K562 (cell line): ENCODE results near the gene RRAD. TPM values are rescaled to one million over a fixed set of nuclear protein-coding genes. Genes with fewer than 3 reads are reported as not detected.
A peak's percentile ranks its signal among the peaks of the same experiment; 100 is the strongest.

Source experiments
- ATAC-seq: fragments of 200-7000 bp; cut with Tn5 transposase; 3 replicates; pipeline ENCODE4 v1.9.1; 2020; ENCODE audit warnings: moderate library complexity
- BruUV-seq: library from RNA; stranded (reverse); fragments of 400-500 nt; replicated peaks from 2 replicates; lab custom pipeline; 2021; lab: Mats Ljungman, UMichigan
- CTCF ChIA-PET: fragments of 300-600 bp; formaldehyde crosslinking; extraction: SDS; loops from one replicate; lab custom pipeline; 2021; ENCODE audit warnings: low intra/inter-chr PET ratio; lab: Yijun Ruan, JAX
- POLR2A ChIA-PET: fragments of 300-600, 350-650 bp; sonication (Branson Sonifier 250); formaldehyde crosslinking; extraction: SDS; loops from one replicate; lab custom pipeline; 2021; ENCODE audit warnings: antibody characterized with exemption, inconsistent platforms; lab: Yijun Ruan, JAX
- DNase-seq, 4 experiments: peaks; one replicate each; pipeline versions ENCODE4 v3.0.0 to v3.0.0-alpha.2; 2011 to 2018; ENCODE audit warnings: low spot score in 3 of 4, mixed read lengths in 3 of 4; ENCODE audit errors: extremely low read depth in 1 of 4
- FAIRE-seq: peaks from 2 replicates; lab custom pipeline; 2011; peaks lifted over from hg19 to GRCh38; lab: Jason Lieb, UNC
- H2AFZ ChIP-seq: 2 replicates; pipeline ENCODE4 v1.6.0; 2011; ENCODE audit warnings: low read depth, low read length, control low read depth, inconsistent platforms
- H3K27ac ChIP-seq: fragments of 200-600 bp; 3 replicates; pipeline ENCODE4 v1.8.0; 2011; ENCODE audit warnings: low read depth, mild to moderate bottlenecking, control low read depth, inconsistent platforms, low read length, moderate library complexity, mixed read lengths; ENCODE audit errors: extremely low read depth
- H3K27me3 ChIP-seq, 2 experiments: fragments of 300-600 bp in 1 of 2; 2 replicates in 1 of 2; 3 replicates in 1 of 2; pipeline versions ENCODE4 v1.6.0 to v1.8.0; 2011; ENCODE audit warnings: inconsistent platforms in 2 of 2, low read length in 2 of 2, mild to moderate bottlenecking in 1 of 2, mixed read lengths in 1 of 2, moderate library complexity in 1 of 2; ENCODE audit not compliant: control insufficient read depth in 2 of 2, insufficient read depth in 2 of 2
- H3K36me3 ChIP-seq: fragments of 300-600 bp; 3 replicates; pipeline ENCODE4 v1.8.0; 2011; ENCODE audit warnings: mild to moderate bottlenecking, low read length, inconsistent platforms; ENCODE audit not compliant: control insufficient read depth, insufficient read depth
- H3K4me1 ChIP-seq, 2 experiments: fragments of 200-600 bp in 1 of 2; replicated peaks in 1 of 2; 2 replicates in 1 of 2; 3 replicates in 1 of 2; pipeline versions ENCODE4 v1.5.1 to v1.8.0; 2011; ENCODE audit warnings: inconsistent platforms in 2 of 2, low read length in 2 of 2, mild to moderate bottlenecking in 1 of 2, mixed read lengths in 1 of 2, moderate library complexity in 1 of 2; ENCODE audit not compliant: control insufficient read depth in 2 of 2, insufficient read depth in 2 of 2
- H3K4me2 ChIP-seq: 2 replicates; pipeline ENCODE4 v1.6.1; 2011; ENCODE audit warnings: low read length, control low read depth, inconsistent platforms, mixed read lengths; ENCODE audit not compliant: insufficient read depth
- H3K4me3 ChIP-seq: fragments of 200-600 bp; sonication (generic), shearing (Covaris generic); 2 replicates; pipeline ENCODE4 v1.5.1; 2016; ENCODE audit warnings: control low read depth, inconsistent platforms
- H3K79me2 ChIP-seq: fragments of 200-600 bp; 3 replicates; pipeline ENCODE4 v1.8.0; 2011; ENCODE audit warnings: low read length, inconsistent platforms; ENCODE audit not compliant: control insufficient read depth, insufficient read depth
- H3K9ac ChIP-seq, 2 experiments: 2 replicates each; pipeline versions ENCODE4 v1.6.0 to v1.6.1; 2011; ENCODE audit warnings: low read depth in 2 of 2, low read length in 2 of 2, control low read depth in 1 of 2, inconsistent platforms in 1 of 2, mild to moderate bottlenecking in 1 of 2, mixed read lengths in 1 of 2; ENCODE audit not compliant: insufficient read depth in 1 of 2
- H3K9me1 ChIP-seq: one replicate; pipeline ENCODE4 v1.6.0; 2011; ENCODE audit warnings: inconsistent platforms, mild to moderate bottlenecking, low read length, moderate library complexity; ENCODE audit not compliant: control insufficient read depth, insufficient read depth
- H3K9me3 ChIP-seq: replicated peaks from 2 replicates; pipeline ENCODE4 v1.5.1; 2011; ENCODE audit warnings: low read depth, low read length, inconsistent platforms; ENCODE audit not compliant: control insufficient read depth, insufficient read depth
- H4K20me1 ChIP-seq: replicated peaks from 2 replicates; pipeline ENCODE4 v1.6.1; 2011; ENCODE audit warnings: low read length, inconsistent platforms, mixed read lengths; ENCODE audit not compliant: control insufficient read depth, insufficient read depth
- CBX3 ChIP-seq, 2 experiments: IDR thresholded peaks; 1 replicate in 1 of 2; 2 replicates in 1 of 2; pipeline ENCODE4 v1.6.1; 2012; ENCODE audit warnings: inconsistent platforms in 2 of 2, low read length in 2 of 2, borderline replicate concordance in 1 of 2, control low read depth in 1 of 2
- E2F6 ChIP-seq, 2 experiments: IDR thresholded peaks; 2 replicates each; pipeline ENCODE4 v1.6.1; 2011; ENCODE audit warnings: borderline replicate concordance in 1 of 2, control low read depth in 1 of 2, low read depth in 1 of 2, low read length in 1 of 2, mild to moderate bottlenecking in 1 of 2, mixed read lengths in 1 of 2, moderate library complexity in 1 of 2; ENCODE audit not compliant: insufficient read depth in 1 of 2, insufficient read length in 1 of 2, poor library complexity in 1 of 2, severe bottlenecking in 1 of 2; ENCODE audit errors: extremely low read depth in 1 of 2
- ESRRB ChIP-seq: fragments of 250-450 bp; sonication (Bioruptor Pico); IDR thresholded peaks from 2 replicates; pipeline ENCODE4 v1.5.0; 2020; ENCODE audit warnings: mild to moderate bottlenecking, moderate library complexity, borderline replicate concordance
- ETV1 ChIP-seq: fragments of 450-650 bp; conservative IDR thresholded peaks from 2 replicates; pipeline ENCODE4 v1.6.1; 2016; ENCODE audit warnings: missing genetic modification characterization, control low read depth, low read depth, missing compliant biosample characterization
- FOXP1 ChIP-seq: sonication (generic); formaldehyde crosslinking; IDR thresholded peaks from 2 replicates; pipeline ENCODE4 v1.8.0; 2022; ENCODE audit warnings: mild to moderate bottlenecking, missing genetic modification reagents
- GATAD2A ChIP-seq: fragments of 450-650 bp; IDR thresholded peaks from 2 replicates; pipeline ENCODE4 v1.6.1; 2017
- HDAC3 ChIP-seq: fragments of 450-650 bp; IDR thresholded peaks from 2 replicates; pipeline ENCODE4 v1.6.1; 2018; ENCODE audit warnings: borderline replicate concordance, mild to moderate bottlenecking, moderate library complexity; ENCODE audit not compliant: partially characterized antibody
- HNRNPLL ChIP-seq: fragments of 200-400 bp; formaldehyde crosslinking; IDR thresholded peaks from 2 replicates; pipeline ENCODE4 v1.6.1; 2017; ENCODE audit warnings: low read length, low read depth, mild to moderate bottlenecking; ENCODE audit not compliant: poor library complexity, severe bottlenecking
- KAT7 ChIP-seq: sonication (generic); formaldehyde crosslinking; IDR thresholded peaks from 2 replicates; pipeline ENCODE4 v1.8.0; 2022; ENCODE audit warnings: missing genetic modification reagents, mild to moderate bottlenecking, borderline replicate concordance
- MED1 ChIP-seq: sonication (generic); formaldehyde crosslinking; IDR thresholded peaks from 2 replicates; pipeline ENCODE4 v1.8.1; 2023; ENCODE audit warnings: missing genetic modification reagents, borderline replicate concordance
- MEF2D ChIP-seq: conservative IDR thresholded peaks from 2 replicates; pipeline ENCODE4 v1.6.1; 2016; ENCODE audit warnings: low read depth, missing genetic modification characterization, missing compliant biosample characterization
- MNT ChIP-seq, 2 experiments: fragments of 450-650 bp; conservative IDR thresholded peaks; 2 replicates each; pipeline ENCODE4 v1.6.1; 2017; ENCODE audit warnings: mild to moderate bottlenecking in 2 of 2, moderate library complexity in 2 of 2
- NCOR1 ChIP-seq: fragments of 450-650 bp; IDR thresholded peaks from 2 replicates; pipeline ENCODE4 v1.6.1; 2016; ENCODE audit warnings: mild to moderate bottlenecking, moderate library complexity
- RBM39 ChIP-seq: fragments of 200-400 bp; formaldehyde crosslinking; optimal IDR thresholded peaks from 2 replicates; pipeline ENCODE3; 2018; ENCODE audit warnings: low read depth, low read length
- RFX1 ChIP-seq: fragments of 450-650 bp; IDR thresholded peaks from 2 replicates; pipeline ENCODE4 v1.6.1; 2016; ENCODE audit warnings: mild to moderate bottlenecking, moderate library complexity
- ZNF121 ChIP-seq: sonication (generic); formaldehyde crosslinking; conservative IDR thresholded peaks from 2 replicates; pipeline ENCODE4 v1.8.0; 2022; ENCODE audit warnings: missing genetic modification reagents
- WGBS: fragments of 100-300 bp; shearing (Covaris generic); methylation state at CpG from one replicate; pipeline ENCODE4 v1.1.6; 2016; ENCODE audit warnings: low coverage, mixed read lengths; ENCODE audit not compliant: insufficient coverage; ENCODE audit errors: missing lambda C conversion rate; 5-methylcytosine and 5-hydroxymethylcytosine counted together
- in situ Hi-C: fragments of 300-500 bp; cut with MboI; formaldehyde crosslinking; loops from 4 replicates; pipeline ENCODE4 v1.15.0; 2018; ENCODE audit warnings: inconsistent platforms, mixed read lengths
- intact Hi-C: fragments of 100-400 bp; cut with micrococcal nuclease; formaldehyde crosslinking; loops from 2 replicates; pipeline ENCODE4 v1.14.2; 2022
- polyA plus RNA-seq, 8 experiments: library from polyadenylated mRNA; depleted of rRNA in 4 of 8; stranded (reverse) in 5 of 8; unstranded in 3 of 8; fragments of >200 nt; fragmentation: Nextera tagmentation in 2 of 8; fragmentation: Illumina TruSeq in 1 of 8; extraction: Ambion mirVana in 2 of 8; extraction: Trizol in 1 of 8; gene quantifications; 2 replicates each; pipeline versions ENCODE4 v1.2.1 to v1.2.3, GENCODE V29; 2011 to 2014; ENCODE audit warnings: inconsistent platforms in 1 of 8, missing spikeins in 1 of 8
- total RNA-seq, 7 experiments: library from RNA; depleted of rRNA in 6 of 7; stranded (reverse); fragments of >200 nt in 6 of 7; fragmentation: Illumina TruSeq in 2 of 7; extraction: Trizol in 2 of 7; gene quantifications; 2 replicates each; pipeline versions ENCODE4 v1.2.1 to v1.2.3, GENCODE V29; 2011 to 2021; ENCODE audit warnings: low replicate concordance in 1 of 7

RRAD gene
- total and polyA plus RNA-seq, 9 of the 15 experiments (the other 6 are each of a cell fraction or from before 2014, with no cell fraction given) = 0.09 to 0.20 (median 0.13) TPM; not detected in 5

GRCh38 chr16:66872943-66873684 is 52.2 kb downstream of the RRAD start:
- DNase-seq (peak; percentile 81 to 95 (median 86)), FAIRE-seq (peak; percentile 74), ATAC-seq (peak; percentile 98)
- CTCF ChIA-PET = interaction anchor here (0.7 kb wide), 1 partner anchor 281 kb away, joined by 3 read pairs; no protein-coding TSS in a partner anchor
- no peaks in the 10 kb centered on the region for H3K9me3 ChIP-seq
- TSS peak; percentile 76 for BruUV-seq
- 5% methylated on average over 31 of the region's 39 CpGs for WGBS
- H3K4me1 ChIP-seq = peaks cover 6 to 16% of the 10 kb centered on the region in 2 experiments; a peak in 4 of 5 replicates
- in situ Hi-C loops (no loop called here), intact Hi-C loops (loop anchor here (2.0 kb wide), 1 partner anchor 212 kb away; no protein-coding TSS in a partner anchor)
- POLR2A ChIA-PET = interaction anchor here (0.5 to 1.2 kb wide), 8 partner anchors 9 to 467 kb away, joined by 3 to 4 read pairs (median 3); no protein-coding TSS in a partner anchor
- peak overlapping the region; percentile 92 for H2AFZ ChIP-seq
- no peaks in the 10 kb centered on the region for H3K27me3 ChIP-seq
- H3K27ac ChIP-seq = peak overlapping the region; percentile 68
- H4K20me1 ChIP-seq = no peaks in the 10 kb centered on the region
- H3K36me3 ChIP-seq = no peaks in the 10 kb centered on the region
- peak overlapping the region; percentile 66 to 88 for H3K9ac ChIP-seq
- no peaks in the 10 kb centered on the region for H3K9me1 ChIP-seq
- H3K4me2 ChIP-seq = peak overlapping the region; percentile 84
- H3K79me2 ChIP-seq = no peaks in the 10 kb centered on the region
- H3K4me3 ChIP-seq = peak overlapping the region; percentile 20
- TF ChIP-seq RBM39 = no peak
- no peak for TF ChIP-seq ZNF121 (CRISPR knock-in tag)
- TF ChIP-seq KAT7 = no peak
- TF ChIP-seq FOXP1 (CRISPR knock-in tag) = no peak
- TF ChIP-seq MEF2D (tag) = no peak
- no peak for TF ChIP-seq ESRRB (CRISPR knock-in tag)
- no peak for TF ChIP-seq HDAC3
- peak; percentile 65 to 85; a peak in 3 of 4 replicates for TF ChIP-seq MNT (conservative IDR thresholded peaks at IDR 0.05)
- TF ChIP-seq NCOR1 = no peak
- TF ChIP-seq CBX3 (IDR thresholded peaks at IDR 0.05; ENCODE audit: borderline replicate concordance in 1 of 2, low read length in 2 of 2) = peak in 1 of 2 experiments; percentile 89; a peak in 1 of 3 replicates
- no peak for TF ChIP-seq RFX1
- TF ChIP-seq E2F6 (IDR thresholded peaks at IDR 0.05; ENCODE audit: borderline replicate concordance in 1 of 2, extremely low read depth in 1 of 2, insufficient read depth in 1 of 2, insufficient read length in 1 of 2, low read depth in 1 of 2, low read length in 1 of 2, poor library complexity in 1 of 2, severe bottlenecking in 1 of 2) = peak; percentile 84 to 95
- peak; percentile 36 for TF ChIP-seq HNRNPLL
- TF ChIP-seq ETV1 (tag) = peak; percentile 82
- 0 out of 2 replicates have a peak, but pooled peaks have one; percentile 75 for TF ChIP-seq GATAD2A
- TF ChIP-seq MED1 (CRISPR knock-in tag) = no peak
